Panc1 (cell line): ENCODE results near the gene ADGRF5.

ENCODE experiments used
- CTCF ChIP-seq: fragments of 450-650 bp; IDR thresholded peaks from 2 replicates; pipeline ENCODE4 v1.5.1; 2017; ENCODE audit warnings: mild to moderate bottlenecking
- POLR2AphosphoS5 ChIP-seq: IDR thresholded peaks from 2 replicates; pipeline ENCODE4 v1.6.1; 2012; ENCODE audit warnings: mild to moderate bottlenecking, low read depth, low read length, moderate library complexity
- REST ChIP-seq, 2 experiments: IDR thresholded peaks; 2 replicates each; pipeline ENCODE4 v1.6.1; 2011 to 2012; ENCODE audit warnings: low read depth in 2 of 2, control low read depth in 1 of 2, low read length in 1 of 2, mild to moderate bottlenecking in 1 of 2, moderate library complexity in 1 of 2; ENCODE audit not compliant: insufficient read depth in 1 of 2
- SIN3A ChIP-seq: IDR thresholded peaks from 2 replicates; pipeline ENCODE4 v1.6.1; 2012; ENCODE audit warnings: low read depth, mild to moderate bottlenecking, low read length, moderate library complexity, borderline replicate concordance; ENCODE audit not compliant: insufficient read depth
- TCF7L2 ChIP-seq: IDR thresholded peaks from 2 replicates; pipeline ENCODE4 v1.6.1; 2011; ENCODE audit warnings: mild to moderate bottlenecking, low read depth, low read length, inconsistent platforms

- TF ChIP-seq CTCF: no peak
- TF ChIP-seq REST (IDR thresholded peaks at IDR 0.05; ENCODE audit: insufficient read depth in 1 of 2, low read depth in 2 of 2, low read length in 1 of 2): no peak
- TF ChIP-seq POLR2AphosphoS5: no peak
- no peak for TF ChIP-seq SIN3A
- no peak for TF ChIP-seq TCF7L2
Observed at GRCh38 chr6:46879003-46879402, 42.7 kb downstream of the ADGRF5 start.
